Activated T-helper 17 cell treated with anti-CD3 and anti-CD28 coated beads, Interleukin-2, amount 50 U/mL, for 72 hours (primary cell): ENCODE measurements around the gene TRPV4. TPM values are rescaled to one million over a fixed set of nuclear protein-coding genes. Genes with fewer than 3 reads are reported as not detected.

Source experiments
- ATAC-seq: fragments of 150-1000 bp; cut with Tn5 transposase; replicated peaks from 2 replicates; pipeline ENCODE4 v1.10.0; 2021; ENCODE audit warnings: mild to moderate bottlenecking, moderate library complexity
- H3K27ac Mint-ChIP-seq: one replicate; pipeline ENCODE4 v1.8.0; 2022; ENCODE audit warnings: mixed read lengths
- H3K27me3 Mint-ChIP-seq: one replicate; pipeline ENCODE4 v1.8.0; 2022; ENCODE audit warnings: mixed read lengths
- H3K36me3 Mint-ChIP-seq: one replicate; pipeline ENCODE4 v1.8.0; 2022; ENCODE audit warnings: low read depth, mild to moderate bottlenecking, mixed read lengths
- H3K4me1 Mint-ChIP-seq: one replicate; pipeline ENCODE4 v1.8.0; 2022; ENCODE audit warnings: mixed read lengths
- H3K4me3 Mint-ChIP-seq: one replicate; pipeline ENCODE4 v1.8.0; 2022; ENCODE audit warnings: mild to moderate bottlenecking, mixed read lengths
- H3K9me3 Mint-ChIP-seq: one replicate; pipeline ENCODE4 v1.8.0; 2022; ENCODE audit warnings: mixed read lengths
- total RNA-seq, 2 donors: library from RNA; stranded (reverse); gene quantifications; one replicate each; pipeline ENCODE4 v1.2.3, GENCODE V29; 2022

The TRPV4 gene
- total RNA-seq, 2 donors from 2014 or later: not detected

DNA sequence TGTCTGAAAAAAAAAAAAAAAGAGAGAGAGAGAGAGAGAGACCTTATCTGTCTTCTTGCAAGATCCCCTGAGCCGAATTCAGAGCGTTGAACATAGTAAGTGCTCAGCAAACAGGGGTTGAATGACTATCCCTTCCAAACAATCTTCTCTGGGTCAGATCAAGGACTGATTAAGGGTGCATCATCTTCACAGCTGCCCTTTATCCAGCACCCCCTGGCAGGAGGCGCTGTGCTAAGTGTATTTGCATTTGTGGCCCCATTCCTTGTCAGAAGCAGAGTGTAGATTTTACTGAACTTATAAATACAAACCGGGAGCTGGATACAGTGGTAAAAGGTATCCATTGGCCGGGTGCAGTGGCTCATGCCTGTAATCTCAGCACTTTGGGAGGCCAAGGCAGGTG lies 8.8 kb upstream of the TRPV4 start:
- ATAC-seq: no peak
- no peaks in the 10 kb centered on the region for H3K27me3 Mint-ChIP-seq
- H3K36me3 Mint-ChIP-seq: no peaks in the 10 kb centered on the region
- no peaks in the 10 kb centered on the region for H3K4me1 Mint-ChIP-seq
- no peak overlapping the region for H3K4me3 Mint-ChIP-seq
- no peaks in the 10 kb centered on the region for H3K9me3 Mint-ChIP-seq
- H3K27ac Mint-ChIP-seq: no peak overlapping the region

DNA sequence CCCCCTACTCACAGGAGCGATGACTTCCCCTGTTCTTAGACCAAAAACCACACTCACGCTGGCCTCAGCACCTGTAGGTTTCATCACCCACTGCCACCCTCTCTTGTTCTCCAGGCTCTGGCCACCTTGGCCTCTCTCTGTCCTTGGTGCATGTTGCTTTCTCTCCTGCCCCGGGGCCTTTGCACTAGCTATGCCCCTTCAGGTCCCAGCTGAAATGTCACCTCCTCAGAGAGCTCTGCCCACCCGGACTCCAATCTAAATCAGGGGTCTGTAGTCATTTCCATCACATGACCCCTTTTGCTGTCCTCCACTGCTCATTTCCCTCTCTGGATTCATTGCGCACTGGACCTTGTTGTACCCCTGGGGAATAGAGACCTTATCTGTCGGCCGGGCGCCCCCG lies 8.2 kb upstream of the TRPV4 start:
- Mint-ChIP-seq H3K36me3 (no peaks in the 10 kb centered on the region), H3K9me3 (no peaks in the 10 kb centered on the region), H3K4me1 (no peaks in the 10 kb centered on the region), H3K4me3 (no peak overlapping the region), H3K27ac (no peak overlapping the region), H3K27me3 (no peaks in the 10 kb centered on the region)
- ATAC-seq: no peak

DNA sequence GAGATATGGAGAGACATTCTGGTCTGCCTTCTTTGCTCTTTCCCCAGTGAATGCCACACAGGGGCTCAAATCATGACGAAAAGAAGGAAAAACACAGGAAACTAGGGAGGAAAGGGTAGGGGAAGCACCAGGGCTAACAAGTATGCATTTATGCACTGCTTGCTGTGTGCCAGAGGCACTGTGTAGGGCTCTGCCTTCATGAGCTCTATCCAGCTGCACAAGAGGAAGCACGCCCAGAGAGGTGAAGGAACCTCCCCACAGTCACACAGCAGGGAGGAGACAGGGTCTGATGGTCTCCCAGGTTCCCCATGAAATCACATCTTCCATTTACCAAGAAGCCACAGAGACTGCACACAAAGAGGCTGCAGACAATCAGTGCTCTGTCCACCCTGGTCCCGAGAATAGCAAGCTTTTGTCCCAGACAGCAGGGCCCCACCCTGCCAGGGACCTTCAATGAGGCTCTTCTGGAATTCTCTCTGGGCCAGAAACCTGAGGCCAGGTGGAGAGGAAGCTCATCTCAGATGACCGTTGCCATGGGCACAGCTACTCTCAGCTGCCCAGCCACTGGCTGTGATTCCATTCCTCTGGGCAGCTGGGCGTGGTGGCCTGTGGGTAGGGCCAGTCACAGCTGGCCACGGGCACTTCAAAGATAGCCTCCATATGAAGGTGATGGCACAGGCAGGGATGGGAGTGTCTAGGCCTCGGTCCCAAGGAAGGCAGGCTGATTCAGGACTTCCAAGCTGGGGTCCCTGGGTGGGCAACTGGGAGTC lies 7.3 kb upstream of the TRPV4 start:
- H3K27ac Mint-ChIP-seq: no peak overlapping the region
- no peaks in the 10 kb centered on the region for H3K4me1 Mint-ChIP-seq
- no peak overlapping the region for H3K4me3 Mint-ChIP-seq
- H3K27me3 Mint-ChIP-seq: no peaks in the 10 kb centered on the region
- ATAC-seq: no peak
- no peaks in the 10 kb centered on the region for H3K9me3 Mint-ChIP-seq
- H3K36me3 Mint-ChIP-seq: no peaks in the 10 kb centered on the region

DNA sequence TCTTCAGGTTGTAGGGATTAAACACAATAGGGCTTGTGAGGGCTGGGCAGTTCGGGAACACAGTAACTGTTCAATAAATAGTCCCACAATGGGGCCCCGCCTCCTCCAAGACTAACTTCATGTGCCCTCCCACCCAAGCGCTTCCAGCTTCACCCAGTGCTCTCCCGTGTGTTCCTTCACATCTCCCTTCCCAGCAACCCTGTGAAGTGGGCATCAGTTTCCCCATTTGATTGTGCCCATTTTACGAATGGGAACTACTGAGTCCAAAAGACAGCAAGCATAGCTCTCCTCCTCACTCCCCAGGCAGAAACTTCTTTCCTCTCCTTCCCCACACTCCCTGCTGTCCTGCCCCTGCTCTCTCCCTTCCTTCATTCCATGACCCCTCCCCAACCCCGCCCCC lies 6.2 kb upstream of the TRPV4 start:
- Mint-ChIP-seq H3K4me1 (no peaks in the 10 kb centered on the region), H3K27me3 (peaks cover 5% of the 10 kb centered on the region), H3K4me3 (no peak overlapping the region), H3K27ac (no peak overlapping the region), H3K36me3 (no peaks in the 10 kb centered on the region), H3K9me3 (no peaks in the 10 kb centered on the region)
- ATAC-seq: no peak

DNA sequence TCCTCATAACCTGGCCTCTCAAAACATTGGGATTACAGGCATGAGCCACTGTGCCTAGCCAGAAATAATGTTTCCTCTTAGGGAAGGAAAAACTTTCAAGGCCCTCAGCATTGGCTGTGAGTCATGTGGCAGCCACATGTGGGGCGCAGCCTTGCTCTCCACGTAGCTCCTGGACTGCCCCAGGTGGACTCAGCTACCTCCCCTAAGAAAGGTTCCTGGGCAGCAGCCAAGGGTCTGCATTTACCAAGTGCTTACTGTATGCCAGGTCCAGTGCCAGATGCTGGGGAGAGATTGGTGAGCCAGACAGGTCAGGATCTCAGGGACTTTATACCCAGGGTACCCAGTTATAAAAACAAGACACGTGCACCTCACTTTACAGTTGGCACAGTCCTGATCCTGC lies 3.7 kb upstream of the TRPV4 start:
- no peaks in the 10 kb centered on the region for H3K9me3 Mint-ChIP-seq
- H3K27me3 Mint-ChIP-seq: peaks cover 12% of the 10 kb centered on the region
- no peak for ATAC-seq
- H3K4me3 Mint-ChIP-seq: no peak overlapping the region
- H3K4me1 Mint-ChIP-seq: peaks cover 5% of the 10 kb centered on the region
- no peaks in the 10 kb centered on the region for H3K36me3 Mint-ChIP-seq
- H3K27ac Mint-ChIP-seq: no peak overlapping the region

DNA sequence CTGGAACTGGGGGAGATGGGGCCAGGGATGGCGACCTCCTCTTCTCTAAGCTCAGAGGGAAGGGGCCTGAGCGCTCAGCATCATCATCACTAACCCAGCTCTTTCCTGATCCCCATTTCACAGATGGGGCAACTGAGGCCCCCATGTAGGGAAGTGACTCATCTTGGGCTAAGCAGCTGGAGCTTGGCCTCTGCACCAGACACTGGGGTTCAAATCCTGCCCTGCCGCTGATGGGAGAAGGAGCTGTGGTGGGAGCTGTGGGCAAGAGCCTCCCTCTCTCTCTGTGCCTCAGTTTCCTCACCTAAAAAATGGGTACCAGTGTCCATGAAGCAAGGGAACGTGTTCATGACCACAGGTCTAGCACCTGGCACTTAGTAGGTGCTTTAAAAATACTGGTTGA lies 2.6 kb upstream of the TRPV4 start:
- Mint-ChIP-seq H3K9me3 (no peaks in the 10 kb centered on the region), H3K27ac (no peak overlapping the region), H3K4me3 (no peak overlapping the region), H3K4me1 (peaks cover 5% of the 10 kb centered on the region), H3K36me3 (no peaks in the 10 kb centered on the region), H3K27me3 (peaks cover 19% of the 10 kb centered on the region)
- no peak for ATAC-seq

DNA sequence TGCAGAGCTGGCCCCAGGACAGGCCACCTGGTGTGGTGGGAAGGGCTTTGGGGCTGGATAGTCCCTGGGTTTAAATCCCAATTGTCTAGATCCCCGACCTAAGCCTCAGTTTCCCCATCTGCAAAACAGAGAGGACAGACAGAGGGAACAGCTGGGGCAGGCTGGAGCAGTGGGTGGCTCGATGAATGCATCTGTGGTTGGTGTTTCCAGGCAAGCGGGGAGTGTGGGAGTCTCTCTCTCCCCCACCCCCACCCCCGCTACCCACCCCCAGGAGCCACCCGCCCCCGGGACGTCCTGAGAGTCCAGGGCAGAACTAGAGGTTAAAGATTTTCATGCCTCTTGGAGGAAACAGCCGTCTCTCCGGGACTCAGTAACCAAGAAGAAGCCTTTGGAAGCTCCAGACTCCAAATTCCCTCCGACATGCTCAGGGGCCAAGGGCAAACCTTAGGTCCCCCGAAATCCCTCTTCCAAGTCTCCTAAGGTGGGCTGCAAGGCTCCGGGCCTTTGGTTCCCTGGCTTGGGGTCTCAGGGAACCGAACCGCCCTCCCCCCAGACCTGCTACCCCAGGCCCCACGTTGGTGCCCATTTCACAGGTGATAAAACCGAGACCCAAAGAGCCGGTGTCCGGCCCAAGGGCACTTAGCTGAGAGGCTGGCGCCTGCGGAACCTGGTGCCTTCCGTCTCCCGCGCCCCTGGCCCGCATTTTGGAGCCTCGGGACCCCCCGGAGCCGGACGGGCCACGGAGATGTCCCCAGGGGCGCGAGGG lies 474 bp downstream of the TRPV4 start:
- Mint-ChIP-seq H3K4me1 (peaks cover 5% of the 10 kb centered on the region), H3K4me3 (no peak overlapping the region), H3K9me3 (no peaks in the 10 kb centered on the region), H3K36me3 (no peaks in the 10 kb centered on the region), H3K27ac (no peak overlapping the region), H3K27me3 (peaks cover 20% of the 10 kb centered on the region)
- ATAC-seq: no peak

DNA sequence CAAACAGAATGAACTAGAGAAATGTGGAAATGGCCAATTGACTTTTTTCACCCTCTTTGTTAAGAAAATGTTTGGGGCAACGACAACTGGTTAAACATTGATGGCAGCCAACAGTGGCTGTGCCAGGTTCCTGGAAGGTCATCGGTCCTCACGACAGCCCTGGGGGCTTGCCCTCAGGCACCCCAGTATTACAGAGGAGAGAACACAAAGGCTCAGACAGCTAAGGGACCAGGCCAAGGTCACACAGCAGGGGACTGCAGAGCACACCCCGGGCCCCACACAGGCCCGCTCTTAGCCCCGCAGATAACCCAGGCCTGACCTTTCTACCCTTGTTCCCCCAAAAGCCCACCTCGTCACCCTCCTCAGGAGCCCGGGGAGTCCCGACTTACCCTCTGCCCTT lies 1.3 kb downstream of the TRPV4 start:
- H3K27ac Mint-ChIP-seq: no peak overlapping the region
- H3K4me1 Mint-ChIP-seq: peaks cover 5% of the 10 kb centered on the region
- no peaks in the 10 kb centered on the region for H3K36me3 Mint-ChIP-seq
- no peak overlapping the region for H3K4me3 Mint-ChIP-seq
- no peak for ATAC-seq
- peaks cover 25% of the 10 kb centered on the region for H3K27me3 Mint-ChIP-seq
- no peaks in the 10 kb centered on the region for H3K9me3 Mint-ChIP-seq

DNA sequence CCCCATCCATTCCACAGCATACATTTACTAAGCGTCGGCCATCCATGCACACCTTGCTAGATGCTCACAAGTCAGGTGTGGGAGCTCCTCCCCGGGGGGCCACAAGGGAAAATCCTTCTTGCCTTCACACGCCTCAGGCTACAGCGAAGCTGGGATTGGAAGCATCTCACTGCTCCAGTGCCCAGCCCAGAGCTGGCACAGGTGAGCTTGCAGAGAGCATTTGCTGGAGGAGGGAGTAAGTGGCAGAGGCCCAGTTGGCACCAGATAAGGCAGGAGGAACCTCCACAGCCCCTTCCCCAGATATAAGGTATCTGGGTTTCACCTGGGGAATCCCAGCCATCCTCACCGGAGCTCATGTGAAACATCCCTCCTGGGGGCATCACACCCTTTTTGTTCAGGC lies 1.8 kb downstream of the TRPV4 start:
- Mint-ChIP-seq H3K27ac (no peak overlapping the region), H3K4me1 (peaks cover 5% of the 10 kb centered on the region), H3K36me3 (no peaks in the 10 kb centered on the region), H3K9me3 (no peaks in the 10 kb centered on the region), H3K4me3 (no peak overlapping the region), H3K27me3 (peaks cover 25% of the 10 kb centered on the region)
- ATAC-seq: no peak

DNA sequence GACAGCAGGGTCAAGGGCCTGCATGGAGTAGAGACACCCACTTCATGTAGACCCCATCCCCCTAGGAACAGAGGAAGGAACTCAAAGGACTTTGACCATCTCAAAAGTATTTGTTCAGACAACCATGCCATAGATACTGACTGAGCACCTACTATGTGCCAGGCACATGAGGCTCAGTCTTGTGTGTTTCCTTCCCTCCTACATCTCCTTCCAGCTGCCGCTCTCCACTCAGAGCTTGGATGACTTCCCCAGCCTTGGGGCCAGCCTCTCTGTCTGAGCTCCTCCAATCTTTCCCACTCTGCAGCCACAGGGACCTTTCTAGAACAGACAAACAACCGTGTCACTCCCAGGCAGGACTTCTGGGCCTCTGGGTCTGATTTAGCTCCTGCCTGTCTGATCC lies 2.5 kb downstream of the TRPV4 start:
- H3K36me3 Mint-ChIP-seq: no peaks in the 10 kb centered on the region
- no peak overlapping the region for H3K4me3 Mint-ChIP-seq
- ATAC-seq: no peak
- H3K27ac Mint-ChIP-seq: no peak overlapping the region
- H3K9me3 Mint-ChIP-seq: no peaks in the 10 kb centered on the region
- H3K27me3 Mint-ChIP-seq: peaks cover 25% of the 10 kb centered on the region
- peaks cover 5% of the 10 kb centered on the region for H3K4me1 Mint-ChIP-seq

DNA sequence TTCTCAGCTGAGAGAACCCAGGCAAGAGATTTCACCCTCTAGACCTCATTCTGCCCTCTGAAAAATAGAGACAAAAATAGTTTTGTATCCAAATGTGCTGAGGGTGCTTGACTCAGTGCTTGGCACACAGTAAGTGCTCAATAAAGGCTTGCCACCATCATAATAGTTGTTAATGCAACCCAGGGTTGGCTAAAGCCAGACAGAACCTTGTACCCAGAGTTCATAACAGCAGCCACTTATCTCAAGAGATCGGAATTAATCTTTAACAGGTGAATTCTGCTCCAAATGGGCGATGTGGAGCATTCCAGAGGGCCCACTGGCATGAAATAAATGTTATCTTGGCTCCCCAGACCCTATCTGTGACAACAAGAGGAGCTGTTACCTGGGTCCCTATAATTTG lies 2.9 kb downstream of the TRPV4 start:
- Mint-ChIP-seq H3K4me3 (no peak overlapping the region), H3K9me3 (no peaks in the 10 kb centered on the region), H3K4me1 (peaks cover 5% of the 10 kb centered on the region), H3K27ac (no peak overlapping the region), H3K27me3 (peaks cover 24% of the 10 kb centered on the region), H3K36me3 (no peaks in the 10 kb centered on the region)
- ATAC-seq: no peak

DNA sequence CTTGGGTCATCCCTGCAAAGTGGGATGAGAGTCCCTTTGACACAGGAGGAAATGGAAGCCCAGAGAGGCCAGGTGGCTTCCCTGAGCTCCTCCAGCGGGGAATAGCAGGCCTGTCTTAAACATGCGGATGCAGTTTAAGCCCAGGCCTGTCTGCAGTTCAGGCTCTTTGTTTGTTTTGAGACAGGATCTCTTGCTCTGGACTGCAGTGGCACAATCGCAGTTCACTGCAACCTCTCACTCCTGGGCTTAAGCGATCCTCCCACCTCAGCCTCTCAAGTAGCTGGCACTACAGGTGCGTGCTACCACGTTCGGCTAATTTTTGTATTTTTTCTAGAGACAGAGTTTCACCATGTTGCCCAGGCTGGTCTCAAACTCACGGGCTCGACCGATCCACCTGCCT lies 3.5 kb downstream of the TRPV4 start:
- H3K4me3 Mint-ChIP-seq: no peak overlapping the region
- H3K9me3 Mint-ChIP-seq: no peaks in the 10 kb centered on the region
- no peak overlapping the region for H3K27ac Mint-ChIP-seq
- no peaks in the 10 kb centered on the region for H3K36me3 Mint-ChIP-seq
- H3K27me3 Mint-ChIP-seq: peaks cover 22% of the 10 kb centered on the region
- ATAC-seq: no peak
- H3K4me1 Mint-ChIP-seq: peaks cover 5% of the 10 kb centered on the region

DNA sequence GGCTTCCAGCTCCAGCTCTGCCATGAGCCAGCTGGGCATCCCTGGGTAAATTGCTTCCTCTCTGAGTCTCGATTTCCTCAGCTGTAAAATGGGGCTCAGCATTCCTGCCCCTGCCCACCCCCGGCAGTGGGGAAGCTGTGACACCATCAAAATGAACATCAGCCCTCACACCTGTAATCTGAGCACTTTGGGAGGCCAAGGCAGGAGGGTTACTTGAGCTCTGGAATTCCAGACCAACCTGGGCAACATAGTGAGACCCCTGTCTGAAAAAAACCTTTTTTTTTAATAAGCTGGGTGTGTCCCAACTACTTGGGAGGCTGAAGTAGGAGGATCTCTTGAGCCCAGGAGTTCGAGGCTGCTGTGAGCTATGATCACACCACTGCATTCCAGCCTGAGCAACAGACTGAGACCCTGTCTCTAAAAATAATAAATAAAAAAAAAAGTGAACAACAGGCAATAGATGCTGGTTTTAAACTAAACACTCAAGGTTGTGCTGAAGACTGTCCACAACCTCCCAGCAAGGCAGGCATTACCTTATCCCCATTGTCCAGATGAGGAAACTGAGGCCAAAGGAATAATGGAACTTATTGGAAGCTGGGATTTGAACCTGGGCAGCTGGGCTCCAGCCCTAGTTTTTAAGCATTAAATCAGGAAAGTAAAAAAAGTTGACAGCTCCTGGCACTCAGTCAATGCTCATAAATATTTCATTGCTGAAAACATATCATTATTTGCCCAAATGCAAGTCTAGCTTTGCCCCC lies 4.3 kb downstream of the TRPV4 start:
- Mint-ChIP-seq H3K4me3 (no peak overlapping the region), H3K27ac (no peak overlapping the region), H3K36me3 (no peaks in the 10 kb centered on the region), H3K27me3 (peaks cover 19% of the 10 kb centered on the region), H3K9me3 (no peaks in the 10 kb centered on the region), H3K4me1 (peaks cover 5% of the 10 kb centered on the region)
- no peak for ATAC-seq

DNA sequence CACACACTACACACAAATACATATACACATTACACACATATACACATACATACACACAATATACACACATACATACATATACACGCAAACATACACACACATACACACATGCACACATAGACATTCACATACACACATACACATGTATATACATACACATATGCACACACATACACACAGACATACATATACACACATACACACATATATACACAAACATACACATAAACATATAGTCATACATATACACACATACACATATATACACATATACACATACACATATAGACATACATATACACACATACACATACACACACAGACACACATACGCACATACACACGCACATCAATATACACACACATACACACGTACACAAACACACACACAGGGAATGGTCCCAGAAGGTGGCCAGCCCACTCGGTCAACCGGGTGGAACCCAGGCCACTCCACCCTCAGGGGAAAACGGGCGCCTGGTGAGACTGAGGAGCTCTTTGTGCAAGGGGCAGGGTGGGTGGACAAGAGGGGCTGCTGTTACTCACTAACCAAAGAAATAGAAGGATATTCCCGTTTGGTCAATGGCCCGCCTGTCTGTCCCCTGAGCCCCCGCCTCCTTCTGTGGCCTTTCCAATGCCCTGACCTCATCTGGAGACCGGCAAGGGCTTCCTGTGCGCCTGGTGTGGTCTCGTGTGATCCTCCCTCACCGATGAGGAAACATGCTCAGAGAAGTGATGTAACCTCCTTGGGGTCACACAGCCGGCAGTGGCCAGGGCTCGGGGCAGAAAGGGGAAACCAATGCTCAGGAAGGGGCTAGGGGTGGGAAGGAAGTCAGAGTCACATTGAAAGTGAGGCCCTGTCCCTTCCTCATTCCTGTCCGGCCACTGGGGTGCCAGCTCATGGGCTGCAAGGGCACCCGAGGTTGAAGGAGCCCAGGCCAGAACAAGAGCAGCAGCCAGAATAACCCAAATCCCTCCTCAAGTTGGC lies 5.3 kb downstream of the TRPV4 start:
- H3K9me3 Mint-ChIP-seq: no peaks in the 10 kb centered on the region
- peak; percentile 11 for ATAC-seq
- no peaks in the 10 kb centered on the region for H3K4me1 Mint-ChIP-seq
- H3K27me3 Mint-ChIP-seq: peaks cover 14% of the 10 kb centered on the region
- H3K4me3 Mint-ChIP-seq: no peak overlapping the region
- no peaks in the 10 kb centered on the region for H3K36me3 Mint-ChIP-seq
- H3K27ac Mint-ChIP-seq: no peak overlapping the region
